ENCODE data around the gene MTA1.

DNA sequence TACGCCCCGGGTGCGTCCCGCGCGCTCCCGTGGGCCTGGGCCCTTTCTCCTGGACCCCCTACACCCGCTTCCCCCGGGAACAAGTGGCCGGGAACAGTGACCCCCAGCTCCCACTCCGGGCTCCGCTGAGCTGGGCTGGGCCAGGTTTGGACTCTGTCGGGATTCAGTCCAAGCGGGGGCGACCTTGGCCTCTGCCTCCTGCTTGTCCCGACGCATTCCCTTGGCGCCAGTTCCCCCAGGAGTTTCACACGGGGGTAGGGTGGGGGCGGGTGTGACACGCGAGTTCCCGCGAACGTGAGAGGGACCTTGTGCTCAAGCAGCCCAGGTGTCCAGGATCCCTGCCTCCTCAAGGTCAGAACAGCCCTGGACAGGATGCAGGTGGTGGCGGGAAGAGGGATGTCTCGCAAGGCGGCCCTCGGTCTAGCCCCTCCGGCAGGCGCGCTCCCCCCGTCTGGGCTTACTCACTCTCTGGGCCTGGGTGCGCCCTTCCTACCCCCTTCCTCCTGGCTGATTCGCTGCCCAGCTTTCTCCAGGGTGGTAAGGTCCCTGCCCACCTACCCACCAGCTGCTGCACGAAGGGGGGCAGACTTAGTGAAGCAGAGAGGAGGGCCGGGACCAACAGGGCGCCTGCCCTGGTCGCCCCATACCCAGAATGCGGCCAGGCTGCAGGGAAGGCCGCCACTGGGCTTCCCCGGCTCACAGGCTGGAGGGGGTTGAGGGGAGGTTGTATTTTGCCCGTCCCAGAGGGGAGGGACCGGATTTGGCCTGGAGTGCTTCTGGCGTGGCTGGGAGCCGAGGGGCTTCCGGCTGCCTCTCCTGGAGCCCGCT, 55.9 kb downstream of the MTA1 start:
- TF ChIP-seq, protein P1, sequence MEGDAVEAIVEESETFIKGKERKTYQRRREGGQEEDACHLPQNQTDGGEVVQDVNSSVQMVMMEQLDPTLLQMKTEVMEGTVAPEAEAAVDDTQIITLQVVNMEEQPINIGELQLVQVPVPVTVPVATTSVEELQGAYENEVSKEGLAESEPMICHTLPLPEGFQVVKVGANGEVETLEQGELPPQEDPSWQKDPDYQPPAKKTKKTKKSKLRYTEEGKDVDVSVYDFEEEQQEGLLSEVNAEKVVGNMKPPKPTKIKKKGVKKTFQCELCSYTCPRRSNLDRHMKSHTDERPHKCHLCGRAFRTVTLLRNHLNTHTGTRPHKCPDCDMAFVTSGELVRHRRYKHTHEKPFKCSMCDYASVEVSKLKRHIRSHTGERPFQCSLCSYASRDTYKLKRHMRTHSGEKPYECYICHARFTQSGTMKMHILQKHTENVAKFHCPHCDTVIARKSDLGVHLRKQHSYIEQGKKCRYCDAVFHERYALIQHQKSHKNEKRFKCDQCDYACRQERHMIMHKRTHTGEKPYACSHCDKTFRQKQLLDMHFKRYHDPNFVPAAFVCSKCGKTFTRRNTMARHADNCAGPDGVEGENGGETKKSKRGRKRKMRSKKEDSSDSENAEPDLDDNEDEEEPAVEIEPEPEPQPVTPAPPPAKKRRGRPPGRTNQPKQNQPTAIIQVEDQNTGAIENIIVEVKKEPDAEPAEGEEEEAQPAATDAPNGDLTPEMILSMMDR (IDR thresholded peaks at IDR 0.05) = no peak
- TF ChIP-seq POLR2A (IDR thresholded peaks at IDR 0.05) = no peak

Data from Peyer's patch (tissue), 4 donors.